Inferior parietal cortex (tissue), 1 donor: Measurements from ENCODE around the gene SPACA7.

Experiments used
- DNase-seq: peaks from one replicate; pipeline ENCODE4 v3.0.0-alpha.2; 2016; ENCODE audit errors: extremely low spot score

The SPACA7 gene

GRCh38 chr13:112465251-112466131 is 89.3 kb downstream of the SPACA7 start:
- DNase-seq: no peak

GRCh38 chr13:112466132-112467058 is 90.2 kb downstream of the SPACA7 start:
- DNase-seq: no peak

DNA sequence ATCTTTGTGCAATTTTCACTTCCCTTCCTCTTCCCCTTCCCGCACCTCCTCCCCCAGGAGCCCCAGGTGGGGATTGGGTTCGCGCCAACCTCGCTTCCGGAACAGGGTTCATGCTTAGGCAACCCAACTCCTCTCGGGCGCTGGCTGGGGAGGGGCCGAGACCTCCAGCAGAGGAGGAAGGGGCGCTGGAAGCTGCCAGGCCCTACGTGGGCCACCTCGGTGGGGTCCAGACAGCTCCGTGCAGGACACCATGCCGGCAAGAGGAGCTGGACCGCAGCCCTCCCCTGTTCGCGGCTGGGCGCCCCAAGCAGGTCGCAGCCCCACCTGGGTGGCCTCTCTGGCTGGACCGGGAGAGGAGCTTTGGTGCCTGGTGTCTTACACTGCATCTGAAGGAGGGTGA is 91.1 kb downstream of the SPACA7 start:
- DNase-seq: no peak

DNA sequence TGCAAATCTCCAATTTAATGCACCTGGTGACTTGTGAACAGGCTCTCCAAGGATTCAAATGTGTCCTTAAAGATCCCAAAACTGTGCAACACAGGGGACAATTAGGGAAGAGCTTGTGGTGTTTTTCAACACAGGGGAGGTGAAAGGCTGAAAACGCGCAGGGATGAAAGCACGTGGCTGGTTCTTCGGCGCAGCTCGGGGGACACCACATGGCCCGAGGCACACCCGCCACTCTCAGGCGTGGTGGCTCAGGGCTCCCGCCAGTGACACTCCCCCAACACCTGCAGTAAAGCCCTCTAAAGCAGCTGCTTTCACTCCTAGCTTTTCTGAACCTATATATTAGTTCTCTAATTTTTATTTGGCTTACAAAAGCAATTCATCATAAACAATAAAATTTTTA is 91.9 kb downstream of the SPACA7 start:
- no peak for DNase-seq

- no peak for DNase-seq
Observed at GRCh38 chr13:112469071-112469745, 93.1 kb downstream of the SPACA7 start.

DNA sequence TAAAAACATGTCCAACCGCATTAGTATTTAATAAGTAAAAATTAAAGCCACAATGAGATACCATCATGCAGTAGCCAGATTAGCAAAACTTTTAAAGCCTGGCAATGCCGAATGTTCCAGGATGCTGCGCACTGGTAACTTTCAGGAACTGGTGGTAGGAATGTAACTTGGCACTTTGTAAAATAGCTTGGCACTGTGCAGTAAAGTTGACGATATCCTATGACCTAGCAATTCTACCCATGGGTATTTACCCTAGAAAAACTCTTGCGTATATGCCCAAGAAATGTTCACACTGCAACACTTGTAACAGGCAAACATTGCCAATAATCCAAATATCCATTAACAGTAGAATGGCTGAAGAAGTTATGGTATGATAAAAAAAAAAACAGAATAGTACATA is 97.7 kb downstream of the SPACA7 start:
- no peak for DNase-seq

GRCh38 chr13:112474869-112475268 is 98.7 kb downstream of the SPACA7 start:
- DNase-seq: no peak

GRCh38 chr13:112475889-112476288 is 99.7 kb downstream of the SPACA7 start:
- no peak for DNase-seq

DNA sequence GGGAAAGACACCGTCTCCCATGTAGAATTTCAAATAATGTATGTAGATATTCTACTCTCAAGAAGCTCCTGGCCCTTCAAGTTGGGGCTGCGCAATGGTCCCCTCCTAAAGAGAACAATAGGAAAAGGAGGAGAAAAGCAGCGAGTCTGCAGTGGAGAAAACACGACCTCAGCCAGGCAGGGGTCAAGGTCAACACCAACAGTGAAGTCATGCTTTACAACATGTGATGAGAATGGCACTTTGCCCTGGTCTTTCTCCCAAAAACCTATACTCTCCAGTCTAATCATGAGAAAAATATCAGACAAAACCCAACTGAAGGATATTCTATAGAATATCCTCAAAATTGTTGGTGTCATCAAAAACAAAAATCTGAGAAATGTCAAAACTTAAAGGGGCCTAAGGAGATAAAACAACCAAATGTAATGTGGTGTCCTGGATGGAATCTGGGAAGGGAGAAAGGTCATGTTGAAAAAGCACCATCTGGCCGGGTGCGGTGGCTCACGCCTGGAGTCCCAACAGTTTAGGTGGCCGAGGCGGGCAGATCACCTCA is 101.0 kb downstream of the SPACA7 start:
- no peak for DNase-seq

- DNase-seq: no peak
Observed at GRCh38 chr13:112479389-112479788, 103.2 kb downstream of the SPACA7 start.

GRCh38 chr13:112481458-112481857 is 105.3 kb downstream of the SPACA7 start:
- DNase-seq: no peak

DNA sequence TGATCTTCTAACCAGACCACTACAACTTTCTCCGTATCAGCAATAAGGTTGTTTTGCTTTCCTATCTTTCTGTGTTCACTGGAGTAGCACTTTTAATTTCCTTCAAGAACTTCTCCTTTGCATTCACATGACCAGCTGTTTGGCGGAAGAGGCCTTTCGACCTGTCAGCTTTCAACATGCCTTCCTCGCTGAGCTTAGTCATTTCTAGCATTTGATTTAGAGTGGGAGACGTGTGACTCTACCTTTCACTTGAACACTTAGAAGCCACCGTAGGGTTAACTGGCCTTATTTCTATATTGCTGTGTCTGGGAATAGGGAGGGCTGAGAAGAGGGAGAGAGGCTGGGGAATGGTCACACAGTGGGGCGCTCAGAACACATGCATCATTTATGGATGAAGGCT is 107.1 kb downstream of the SPACA7 start:
- no peak for DNase-seq
